Measurements from ENCODE around the gene WNT3A. TPM values are rescaled to one million over a fixed set of nuclear protein-coding genes. Genes with fewer than 3 reads are reported as not detected.

The WNT3A gene
- total RNA-seq, 6 experiments from 2014 or later = not detected

DNA sequence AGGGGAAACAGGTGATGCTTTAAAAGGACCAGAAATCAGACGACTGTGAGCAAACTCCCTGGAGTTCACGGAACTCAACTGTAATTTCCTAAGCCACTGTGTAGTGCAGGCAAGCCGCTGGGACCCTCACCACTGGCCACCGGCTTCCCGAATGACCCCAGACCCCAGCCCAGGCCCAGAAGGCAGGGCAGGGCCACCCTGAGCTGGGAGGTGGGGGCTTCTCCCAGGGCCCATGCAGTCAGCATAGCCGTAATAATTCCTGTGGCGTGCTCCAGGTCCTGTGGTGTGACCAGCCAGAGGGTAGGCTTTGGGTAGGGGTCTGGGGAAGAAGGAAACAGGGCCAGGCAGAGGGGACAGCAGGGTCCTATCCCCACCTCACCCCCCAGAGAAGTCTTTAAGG, 72.2 kb downstream of the WNT3A start:
- no peak overlapping the region for H3K4me3 ChIP-seq
- no peak overlapping the region for H3K27ac ChIP-seq
- intact Hi-C loops (cut with DNase I) = no loop called here
- 93% methylated on average over 3 of the region's 7 CpGs for WGBS (ENCODE audit: insufficient coverage, low coverage, low lambda C conversion rate, missing lambda C conversion rate)
- H3K9me3 ChIP-seq = no peaks in the 10 kb centered on the region
- H3K4me1 ChIP-seq = peaks cover 0 to 11% (median 3%) of the 10 kb centered on the region in 4 donors
- H3K27me3 ChIP-seq = no peaks in the 10 kb centered on the region
- TF ChIP-seq, protein P1, sequence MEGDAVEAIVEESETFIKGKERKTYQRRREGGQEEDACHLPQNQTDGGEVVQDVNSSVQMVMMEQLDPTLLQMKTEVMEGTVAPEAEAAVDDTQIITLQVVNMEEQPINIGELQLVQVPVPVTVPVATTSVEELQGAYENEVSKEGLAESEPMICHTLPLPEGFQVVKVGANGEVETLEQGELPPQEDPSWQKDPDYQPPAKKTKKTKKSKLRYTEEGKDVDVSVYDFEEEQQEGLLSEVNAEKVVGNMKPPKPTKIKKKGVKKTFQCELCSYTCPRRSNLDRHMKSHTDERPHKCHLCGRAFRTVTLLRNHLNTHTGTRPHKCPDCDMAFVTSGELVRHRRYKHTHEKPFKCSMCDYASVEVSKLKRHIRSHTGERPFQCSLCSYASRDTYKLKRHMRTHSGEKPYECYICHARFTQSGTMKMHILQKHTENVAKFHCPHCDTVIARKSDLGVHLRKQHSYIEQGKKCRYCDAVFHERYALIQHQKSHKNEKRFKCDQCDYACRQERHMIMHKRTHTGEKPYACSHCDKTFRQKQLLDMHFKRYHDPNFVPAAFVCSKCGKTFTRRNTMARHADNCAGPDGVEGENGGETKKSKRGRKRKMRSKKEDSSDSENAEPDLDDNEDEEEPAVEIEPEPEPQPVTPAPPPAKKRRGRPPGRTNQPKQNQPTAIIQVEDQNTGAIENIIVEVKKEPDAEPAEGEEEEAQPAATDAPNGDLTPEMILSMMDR (IDR thresholded peaks at IDR 0.05) = no peak
- no peak for TF ChIP-seq POLR2A (IDR thresholded peaks at IDR 0.05)
- ATAC-seq = no peak
- no peaks in the 10 kb centered on the region for H3K36me3 ChIP-seq
- no peak for DNase-seq

DNA sequence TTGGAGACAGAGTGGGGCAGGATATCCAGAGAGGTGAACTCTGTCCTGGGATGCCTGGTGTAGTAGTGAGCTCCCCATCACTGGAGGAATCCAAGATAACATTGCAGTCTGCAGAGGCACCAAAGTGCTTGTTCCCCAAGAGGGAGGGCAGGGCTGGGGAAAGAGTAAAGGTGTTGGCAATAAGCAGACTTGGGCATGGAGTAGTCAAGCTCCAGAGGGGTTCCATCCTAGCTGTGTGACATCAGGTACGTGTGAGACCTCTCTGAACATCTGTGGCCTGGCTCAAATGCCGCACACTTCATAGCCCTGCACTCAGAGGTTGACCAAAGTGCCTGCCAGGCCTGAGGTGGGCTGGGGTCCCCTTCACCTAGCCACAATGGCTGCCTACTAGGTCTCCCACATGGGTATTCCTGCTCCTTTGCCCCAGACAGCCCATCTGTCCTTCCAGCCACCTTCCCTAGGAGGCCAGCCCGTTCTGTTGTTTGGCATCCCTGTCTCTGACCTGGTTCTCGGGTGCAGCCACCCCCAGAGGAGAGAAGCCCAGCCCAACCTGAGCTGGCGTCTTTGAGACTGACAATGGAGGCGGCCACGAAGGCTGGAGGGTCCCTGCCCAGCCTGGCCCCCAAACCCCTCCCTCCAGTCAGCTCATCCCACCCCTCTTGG, 72.9 kb downstream of the WNT3A start:
- no peak for TF ChIP-seq POLR2A (IDR thresholded peaks at IDR 0.05)
- TF ChIP-seq, protein P1 (IDR thresholded peaks at IDR 0.05) = no peak
- 95% methylated on average over 4 of the region's 7 CpGs for WGBS (ENCODE audit: insufficient coverage, low coverage, low lambda C conversion rate, missing lambda C conversion rate)
- H3K4me1 ChIP-seq = peaks cover 0 to 18% (median 7%) of the 10 kb centered on the region in 4 donors
- no peak overlapping the region for H3K27ac ChIP-seq
- no peaks in the 10 kb centered on the region for H3K9me3 ChIP-seq
- no peaks in the 10 kb centered on the region for H3K36me3 ChIP-seq
- ATAC-seq = no peak
- no peaks in the 10 kb centered on the region for H3K27me3 ChIP-seq
- intact Hi-C loops (cut with DNase I) = no loop called here
- peak in 2 of 3 donors; percentile 16 to 32 for DNase-seq
- no peak overlapping the region for H3K4me3 ChIP-seq

DNA sequence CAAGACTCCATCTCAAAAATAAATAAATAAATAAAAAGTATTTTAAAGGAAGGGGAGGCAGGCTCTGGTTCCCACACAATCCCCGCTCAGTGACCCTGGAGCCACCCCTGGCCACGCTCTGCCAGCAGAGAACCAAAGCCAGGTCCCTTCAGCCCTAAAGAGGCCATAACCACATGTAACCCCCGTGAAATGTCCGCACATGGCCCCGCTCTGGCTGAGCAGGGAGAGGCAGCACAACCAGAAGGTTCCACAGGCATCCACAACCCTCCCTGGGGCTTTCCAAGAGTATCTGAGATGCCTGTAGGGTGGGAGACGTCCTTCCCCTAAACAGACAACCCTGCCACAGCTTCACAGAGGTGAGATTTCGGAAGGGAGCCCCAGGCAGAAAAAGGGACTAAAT, 74.3 kb downstream of the WNT3A start:
- Histone ChIP-seq H3K27me3 (no peaks in the 10 kb centered on the region), H3K36me3 (no peaks in the 10 kb centered on the region), H3K9me3 (no peaks in the 10 kb centered on the region), H3K27ac (no peak overlapping the region), H3K4me3 (peak overlapping the region; percentile 82 to 99 (median 98)), H3K4me1 (peaks cover 0 to 32% (median 14%) of the 10 kb centered on the region in 4 donors)
- TF ChIP-seq POLR2A (IDR thresholded peaks at IDR 0.05) = no peak
- TF ChIP-seq, protein P1 (IDR thresholded peaks at IDR 0.05) = no peak
- peak in 2 of 3 donors; percentile 25 to 56 for DNase-seq
- no peak for ATAC-seq
- 74% methylated on average over 2 of the region's 7 CpGs for WGBS (ENCODE audit: insufficient coverage, low coverage, low lambda C conversion rate, missing lambda C conversion rate)
- intact Hi-C loops (cut with DNase I) = no loop called here

DNA sequence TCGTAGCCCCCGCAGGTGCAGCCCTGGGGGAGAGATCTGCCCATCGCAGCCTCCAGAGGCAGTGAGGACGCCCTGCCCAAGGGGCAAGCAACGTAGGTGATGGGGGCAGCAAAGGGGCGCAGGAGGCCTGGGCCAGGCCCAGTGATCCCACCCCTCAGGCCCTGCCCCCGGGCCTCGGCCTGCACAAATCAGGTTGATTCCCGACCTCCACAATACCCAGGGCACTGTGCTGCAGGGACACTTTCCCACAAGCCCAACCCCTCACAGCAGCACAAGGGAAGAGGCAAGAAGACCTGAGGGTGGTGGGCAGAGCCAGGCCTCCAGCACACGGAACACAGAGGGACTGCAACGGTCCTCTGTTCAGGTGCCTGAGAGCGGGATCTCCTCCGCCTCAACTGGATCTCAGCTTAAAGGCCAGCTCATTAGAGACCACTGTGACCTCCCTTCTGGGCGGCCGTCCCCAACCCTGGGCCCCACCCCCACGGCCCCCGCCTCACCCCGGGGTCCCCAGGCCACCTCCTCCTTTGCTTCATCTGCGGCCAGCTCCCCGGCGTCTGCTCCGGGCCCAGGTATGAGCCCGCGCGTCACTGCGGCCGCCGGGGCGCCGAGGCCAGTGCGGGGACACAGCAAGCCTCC, 74.9 kb downstream of the WNT3A start:
- Histone ChIP-seq H3K36me3 (no peaks in the 10 kb centered on the region), H3K27ac (peak overlapping the region; percentile 100), H3K27me3 (no peaks in the 10 kb centered on the region), H3K9me3 (no peaks in the 10 kb centered on the region), H3K4me3 (peak overlapping the region; percentile 82 to 99 (median 98)), H3K4me1 (peaks cover 0 to 38% (median 16%) of the 10 kb centered on the region in 4 donors)
- 18% methylated on average over 8 of the region's 31 CpGs for WGBS (ENCODE audit: insufficient coverage, low coverage, low lambda C conversion rate, missing lambda C conversion rate)
- DNase-seq = peak; percentile 29 to 63 (median 55)
- intact Hi-C loops (cut with DNase I) = no loop called here
- ATAC-seq = peak in 3 of 4 donors; percentile 2 to 25 (median 5)
- TF ChIP-seq, protein P1 (IDR thresholded peaks at IDR 0.05) = no peak
- TF ChIP-seq POLR2A (IDR thresholded peaks at IDR 0.05) = no peak

All from right lobe of liver (tissue), 6 donors.